Panc1 (cell line): ENCODE results near the gene SFXN3. TPM values are rescaled to one million over a fixed set of nuclear protein-coding genes. Genes with fewer than 3 reads are reported as not detected.
"Not testable (repeated sequence)": the region's sequence is repeated elsewhere in the genome, so short reads cannot be mapped to it uniquely, and the experiment has no call there.

Experiments used
- ATAC-seq: fragments of 200-7000 bp; cut with Tn5 transposase; 2 replicates; pipeline ENCODE4 v1.9.1; 2020; ENCODE audit warnings: mild to moderate bottlenecking, moderate library complexity
- BruUV-seq: library from RNA; stranded (reverse); fragments of 400-500 nt; replicated peaks from 2 replicates; lab custom pipeline; 2021; lab: Mats Ljungman, UMichigan
- CTCF ChIA-PET: fragments of 300-600 bp; sonication (Branson Sonifier 250); formaldehyde crosslinking; loops from one replicate; lab custom pipeline; 2022; ENCODE audit warnings: antibody characterized with exemption; lab: Charles Lee
- POLR2A ChIA-PET: fragments of 300-600 bp; sonication (Branson Sonifier 250); formaldehyde crosslinking; loops from one replicate; lab custom pipeline; 2022; ENCODE audit warnings: antibody characterized with exemption; lab: Charles Lee
- DNase-seq: peaks from one replicate; pipeline ENCODE4 v3.0.0-alpha.2; 2010; ENCODE audit warnings: low read depth, low spot score
- H3K27ac ChIP-seq: 2 replicates; pipeline ENCODE4 v1.5.1; 2011; ENCODE audit warnings: mild to moderate bottlenecking, low read length, inconsistent platforms
- H3K27me3 ChIP-seq: fragments of 200-500 bp; sonication (Bioruptor generic); 2 replicates; pipeline ENCODE4 v1.6.0; 2014; ENCODE audit warnings: low read length, inconsistent platforms; ENCODE audit not compliant: control insufficient read depth, insufficient read depth
- H3K36me3 ChIP-seq: fragments of 200-500 bp; sonication (Bioruptor generic); 2 replicates; pipeline ENCODE4 v1.5.1; 2014; ENCODE audit warnings: inconsistent platforms, mild to moderate bottlenecking, low read length, moderate library complexity; ENCODE audit not compliant: control insufficient read depth, insufficient read depth
- H3K4me1 ChIP-seq: 2 replicates; pipeline ENCODE4 v1.5.1; 2011; ENCODE audit warnings: inconsistent platforms, mild to moderate bottlenecking, low read length, moderate library complexity; ENCODE audit not compliant: control insufficient read depth, insufficient read depth
- H3K4me3 ChIP-seq, 2 experiments: 2 replicates each; pipeline ENCODE4 v1.5.1; 2011 to 2012; ENCODE audit warnings: low read depth in 2 of 2, low read length in 2 of 2, mild to moderate bottlenecking in 2 of 2, inconsistent platforms in 1 of 2, moderate library complexity in 1 of 2
- H3K9me3 ChIP-seq: fragments of 200-500 bp; sonication (Bioruptor generic); 2 replicates; pipeline ENCODE4 v1.5.1; 2014; ENCODE audit warnings: low read depth, mild to moderate bottlenecking, inconsistent platforms, low read length, moderate library complexity; ENCODE audit not compliant: control insufficient read depth, insufficient read depth
- POLR2AphosphoS5 ChIP-seq: IDR thresholded peaks from 2 replicates; pipeline ENCODE4 v1.6.1; 2012; ENCODE audit warnings: mild to moderate bottlenecking, low read depth, low read length, moderate library complexity
- SIN3A ChIP-seq: IDR thresholded peaks from 2 replicates; pipeline ENCODE4 v1.6.1; 2012; ENCODE audit warnings: low read depth, mild to moderate bottlenecking, low read length, moderate library complexity, borderline replicate concordance; ENCODE audit not compliant: insufficient read depth
- TCF7L2 ChIP-seq: IDR thresholded peaks from 2 replicates; pipeline ENCODE4 v1.6.1; 2011; ENCODE audit warnings: mild to moderate bottlenecking, low read depth, low read length, inconsistent platforms
- in situ Hi-C: cut with HindIII; loops from 2 replicates; pipeline ENCODE4 v1.10.0; 2016; ENCODE audit warnings: low sequenced_read_pairs, low pct_unique_long_range_greater_than_20kb
- intact Hi-C: fragments of 100-400 bp; cut with micrococcal nuclease; formaldehyde crosslinking; loops from one replicate; pipeline ENCODE4 v1.10.0; 2022; ENCODE audit not compliant: unreplicated experiment
- total RNA-seq: library from RNA; stranded (reverse); gene quantifications from one replicate; pipeline ENCODE4 v1.2.1, GENCODE V29; 2021; ENCODE audit not compliant: unreplicated experiment
- TF ChIP-seq, protein P1 (sequence below), 2 experiments: IDR thresholded peaks; 2 replicates each; pipeline ENCODE4 v1.6.1; 2011 to 2012; ENCODE audit warnings: low read depth in 2 of 2, control low read depth in 1 of 2, low read length in 1 of 2, mild to moderate bottlenecking in 1 of 2, moderate library complexity in 1 of 2; ENCODE audit not compliant: insufficient read depth in 1 of 2
- TF ChIP-seq, protein P2 (sequence below): fragments of 450-650 bp; IDR thresholded peaks from 2 replicates; pipeline ENCODE4 v1.5.1; 2017; ENCODE audit warnings: mild to moderate bottlenecking

The SFXN3 gene
- total RNA-seq, 1 experiment from 2014 or later = 15.3 TPM

DNA sequence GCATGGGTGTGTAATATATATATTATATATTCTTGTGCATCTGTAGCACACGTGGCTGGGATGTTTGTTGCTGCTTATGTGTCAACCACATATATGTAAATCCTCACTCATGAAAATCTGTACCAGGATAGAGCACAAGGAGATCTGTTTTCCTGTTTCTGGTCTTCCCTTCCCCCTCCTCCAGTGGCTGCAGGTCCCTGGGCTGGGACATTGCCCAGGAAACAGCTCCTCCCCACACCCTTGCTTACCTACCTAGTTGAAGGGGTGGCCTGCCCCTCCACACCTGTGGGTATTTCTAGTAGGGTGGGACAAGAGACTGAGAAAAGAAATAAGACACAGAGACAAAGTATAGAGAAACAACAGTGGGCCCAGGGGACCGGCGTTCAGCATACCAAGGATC, 2.2 kb downstream of the SFXN3 start:
- H3K27ac ChIP-seq = no peak overlapping the region
- H3K36me3 ChIP-seq = no peaks in the 10 kb centered on the region; the same call in 1 of the 2 replicates
- peak overlapping the region; percentile 69 to 94; a peak in 3 of 4 replicates for H3K4me3 ChIP-seq
- peaks cover 20% of the 10 kb centered on the region for H3K4me1 ChIP-seq
- H3K27me3 ChIP-seq = no peaks in the 10 kb centered on the region
- CTCF ChIA-PET = no interaction called here
- in situ Hi-C loops (no loop called here), intact Hi-C loops (no loop called here)
- POLR2A ChIA-PET = no interaction called here
- H3K9me3 ChIP-seq = no peaks in the 10 kb centered on the region
- DNase-seq = no peak
- ATAC-seq = no peak
- TF ChIP-seq, protein P1, sequence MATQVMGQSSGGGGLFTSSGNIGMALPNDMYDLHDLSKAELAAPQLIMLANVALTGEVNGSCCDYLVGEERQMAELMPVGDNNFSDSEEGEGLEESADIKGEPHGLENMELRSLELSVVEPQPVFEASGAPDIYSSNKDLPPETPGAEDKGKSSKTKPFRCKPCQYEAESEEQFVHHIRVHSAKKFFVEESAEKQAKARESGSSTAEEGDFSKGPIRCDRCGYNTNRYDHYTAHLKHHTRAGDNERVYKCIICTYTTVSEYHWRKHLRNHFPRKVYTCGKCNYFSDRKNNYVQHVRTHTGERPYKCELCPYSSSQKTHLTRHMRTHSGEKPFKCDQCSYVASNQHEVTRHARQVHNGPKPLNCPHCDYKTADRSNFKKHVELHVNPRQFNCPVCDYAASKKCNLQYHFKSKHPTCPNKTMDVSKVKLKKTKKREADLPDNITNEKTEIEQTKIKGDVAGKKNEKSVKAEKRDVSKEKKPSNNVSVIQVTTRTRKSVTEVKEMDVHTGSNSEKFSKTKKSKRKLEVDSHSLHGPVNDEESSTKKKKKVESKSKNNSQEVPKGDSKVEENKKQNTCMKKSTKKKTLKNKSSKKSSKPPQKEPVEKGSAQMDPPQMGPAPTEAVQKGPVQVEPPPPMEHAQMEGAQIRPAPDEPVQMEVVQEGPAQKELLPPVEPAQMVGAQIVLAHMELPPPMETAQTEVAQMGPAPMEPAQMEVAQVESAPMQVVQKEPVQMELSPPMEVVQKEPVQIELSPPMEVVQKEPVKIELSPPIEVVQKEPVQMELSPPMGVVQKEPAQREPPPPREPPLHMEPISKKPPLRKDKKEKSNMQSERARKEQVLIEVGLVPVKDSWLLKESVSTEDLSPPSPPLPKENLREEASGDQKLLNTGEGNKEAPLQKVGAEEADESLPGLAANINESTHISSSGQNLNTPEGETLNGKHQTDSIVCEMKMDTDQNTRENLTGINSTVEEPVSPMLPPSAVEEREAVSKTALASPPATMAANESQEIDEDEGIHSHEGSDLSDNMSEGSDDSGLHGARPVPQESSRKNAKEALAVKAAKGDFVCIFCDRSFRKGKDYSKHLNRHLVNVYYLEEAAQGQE (IDR thresholded peaks at IDR 0.05; ENCODE audit: insufficient read depth in 1 of 2, low read depth in 2 of 2, low read length in 1 of 2) = no peak
- TF ChIP-seq SIN3A (no peak), TCF7L2 (no peak), POLR2AphosphoS5 (no peak)
- TF ChIP-seq, protein P2, sequence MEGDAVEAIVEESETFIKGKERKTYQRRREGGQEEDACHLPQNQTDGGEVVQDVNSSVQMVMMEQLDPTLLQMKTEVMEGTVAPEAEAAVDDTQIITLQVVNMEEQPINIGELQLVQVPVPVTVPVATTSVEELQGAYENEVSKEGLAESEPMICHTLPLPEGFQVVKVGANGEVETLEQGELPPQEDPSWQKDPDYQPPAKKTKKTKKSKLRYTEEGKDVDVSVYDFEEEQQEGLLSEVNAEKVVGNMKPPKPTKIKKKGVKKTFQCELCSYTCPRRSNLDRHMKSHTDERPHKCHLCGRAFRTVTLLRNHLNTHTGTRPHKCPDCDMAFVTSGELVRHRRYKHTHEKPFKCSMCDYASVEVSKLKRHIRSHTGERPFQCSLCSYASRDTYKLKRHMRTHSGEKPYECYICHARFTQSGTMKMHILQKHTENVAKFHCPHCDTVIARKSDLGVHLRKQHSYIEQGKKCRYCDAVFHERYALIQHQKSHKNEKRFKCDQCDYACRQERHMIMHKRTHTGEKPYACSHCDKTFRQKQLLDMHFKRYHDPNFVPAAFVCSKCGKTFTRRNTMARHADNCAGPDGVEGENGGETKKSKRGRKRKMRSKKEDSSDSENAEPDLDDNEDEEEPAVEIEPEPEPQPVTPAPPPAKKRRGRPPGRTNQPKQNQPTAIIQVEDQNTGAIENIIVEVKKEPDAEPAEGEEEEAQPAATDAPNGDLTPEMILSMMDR = no peak
- BruUV-seq = no TSS peak

DNA sequence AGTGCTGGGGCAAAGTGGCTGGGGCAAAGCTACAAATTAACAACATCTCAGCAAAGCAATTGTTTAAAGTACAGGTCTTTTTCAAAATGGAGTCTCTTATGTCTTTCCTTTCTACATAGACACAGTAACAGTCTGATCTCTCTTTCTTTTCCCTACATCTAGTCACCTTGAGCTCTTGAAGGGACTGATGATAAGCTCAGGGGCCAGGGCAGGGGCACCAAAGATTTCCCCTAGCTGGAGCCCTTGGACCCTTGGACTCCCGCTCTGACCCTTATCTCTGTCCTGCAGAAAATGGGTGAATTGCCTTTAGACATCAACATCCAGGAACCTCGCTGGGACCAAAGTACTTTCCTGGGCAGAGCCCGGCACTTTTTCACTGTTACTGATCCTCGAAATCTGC, 3.4 kb downstream of the SFXN3 start:
- POLR2A ChIA-PET, ATAC-seq, intact Hi-C loops, H3K36me3 ChIP-seq, H3K9me3 ChIP-seq, BruUV-seq, H3K27me3 ChIP-seq, H3K4me3 ChIP-seq, H3K27ac ChIP-seq, in situ Hi-C loops, DNase-seq: not testable (repeated sequence)
- CTCF ChIA-PET = interaction anchor here (1.2 kb wide), 1 partner anchor 20 kb away, joined by 3 read pairs; no protein-coding TSS in a partner anchor
- H3K4me1 ChIP-seq = peaks cover 19% of the 10 kb centered on the region

DNA sequence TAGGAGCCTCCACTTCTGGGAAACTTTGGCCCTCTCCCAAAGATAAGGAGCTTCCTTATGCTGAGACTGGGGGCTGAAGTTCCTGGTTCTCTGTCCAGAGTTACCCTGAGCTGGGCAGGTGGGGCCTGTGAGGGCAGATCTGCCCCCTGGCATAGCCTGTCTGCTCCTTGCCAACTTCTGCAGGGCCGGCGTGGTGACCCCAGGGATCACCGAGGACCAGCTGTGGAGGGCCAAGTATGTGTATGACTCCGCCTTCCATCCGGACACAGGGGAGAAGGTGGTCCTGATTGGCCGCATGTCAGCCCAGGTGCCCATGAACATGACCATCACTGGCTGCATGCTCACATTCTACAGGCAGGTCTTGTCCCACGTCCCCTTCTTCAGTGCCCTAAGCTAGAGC, 4.3 kb downstream of the SFXN3 start:
- TF ChIP-seq, protein P1 (IDR thresholded peaks at IDR 0.05; ENCODE audit: insufficient read depth in 1 of 2, low read depth in 2 of 2, low read length in 1 of 2) = no peak
- TF ChIP-seq, protein P2 = no peak
- TF ChIP-seq TCF7L2 (no peak), SIN3A (no peak), POLR2AphosphoS5 (no peak)
- ChIA-PET CTCF (interaction anchor here (1.2 to 1.3 kb wide), 2 partner anchors 21 to 31 kb away, joined by 3 to 4 read pairs; no protein-coding TSS in a partner anchor), POLR2A (no interaction called here)
- Histone ChIP-seq H3K4me1 (peaks cover 14% of the 10 kb centered on the region), H3K36me3 (no peaks in the 10 kb centered on the region; the same call in 1 of the 2 replicates), H3K27ac (no peak overlapping the region), H3K9me3 (no peaks in the 10 kb centered on the region), H3K4me3 (no peak overlapping the region), H3K27me3 (no peaks in the 10 kb centered on the region)
- intact Hi-C loops = no loop called here
- DNase-seq (no peak), ATAC-seq (no peak)
- in situ Hi-C loops = no loop called here
- no TSS peak for BruUV-seq
